ENCODE data around the gene CFAP52.
"Not testable (repeated sequence)": the region's sequence is repeated elsewhere in the genome, so short reads cannot be mapped to it uniquely, and the experiment has no call there.

The CFAP52 gene

DNA sequence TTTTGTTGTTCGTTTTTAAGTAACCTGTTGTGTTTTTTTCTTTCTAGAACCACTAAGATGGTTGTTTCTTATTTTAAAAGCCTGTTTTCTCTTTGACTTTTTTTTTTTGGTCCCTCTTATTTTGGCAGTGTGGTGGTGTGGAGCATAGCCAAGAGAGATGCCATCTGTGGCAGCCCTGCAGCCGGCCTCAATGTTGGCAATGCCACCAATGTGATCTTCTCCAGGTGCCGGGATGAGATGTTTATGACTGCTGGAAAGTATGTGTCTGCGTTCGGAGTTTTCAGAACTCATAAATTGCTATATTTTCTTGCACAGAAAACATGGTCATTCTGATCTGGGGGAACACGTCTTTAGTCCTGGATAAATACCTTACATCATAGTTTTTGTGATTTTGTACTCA lies 17.6 kb downstream of the CFAP52 start:
- Mint-ChIP-seq H3K27me3 (peaks cover 20 to 31% of the 10 kb centered on the region in 2 donors), H3K36me3 (ENCODE audit: insufficient read depth) (peaks cover 4% of the 10 kb centered on the region), H3K27ac (no peak overlapping the region), H3K9me3 (no peaks in the 10 kb centered on the region), H3K4me3 (no peak overlapping the region), H3K4me1 (ENCODE audit: low read depth in 2 of 2) (no peaks in the 10 kb centered on the region)
- ATAC-seq (replicated peaks) (no peak), DNase-seq (no peak)

DNA sequence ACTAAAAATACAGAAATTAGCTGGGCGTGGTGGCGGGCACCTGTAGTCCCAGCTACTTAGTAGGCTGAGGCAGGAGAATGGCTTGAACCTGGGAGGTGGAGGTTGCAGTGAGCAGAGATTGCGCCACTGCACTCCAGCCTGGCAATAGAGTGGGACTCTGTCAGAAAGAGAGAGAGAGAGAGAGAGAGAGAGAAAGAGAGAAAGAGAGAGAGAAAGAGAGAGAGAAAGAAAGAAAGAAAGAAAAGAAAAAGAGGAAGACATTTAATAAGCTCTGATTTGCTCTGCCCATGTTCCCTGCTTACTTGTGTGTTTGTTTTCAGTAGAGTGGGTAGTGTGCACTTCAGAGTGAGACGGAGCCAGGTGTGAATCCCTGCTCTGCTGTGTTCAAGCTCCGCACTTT lies 21.2 kb downstream of the CFAP52 start:
- not testable (repeated sequence) for DNase-seq

DNA sequence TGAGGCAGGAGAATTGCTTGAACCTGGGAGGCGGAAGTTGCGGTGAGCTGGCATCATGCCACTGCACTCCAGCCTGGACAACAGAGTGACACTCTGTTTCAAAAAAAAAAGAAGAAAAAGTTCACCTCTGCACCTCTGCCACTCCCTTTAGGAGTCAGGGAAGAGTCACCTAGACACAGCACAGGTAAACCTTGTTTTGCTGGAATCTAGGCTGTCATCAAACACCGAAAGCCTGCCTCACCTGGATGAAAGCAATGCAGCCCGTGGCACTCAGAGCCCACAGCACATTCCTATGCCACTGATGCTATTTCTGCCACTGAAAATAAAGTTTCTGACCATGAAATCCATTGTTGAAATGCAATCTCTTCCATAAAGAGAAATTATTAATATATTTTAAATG lies 22.2 kb downstream of the CFAP52 start:
- Mint-ChIP-seq H3K27ac (no peak overlapping the region), H3K4me1 (ENCODE audit: low read depth in 2 of 2) (no peaks in the 10 kb centered on the region), H3K27me3 (peaks cover 32 to 46% of the 10 kb centered on the region in 2 donors), H3K4me3 (no peak overlapping the region), H3K36me3 (ENCODE audit: insufficient read depth) (no peaks in the 10 kb centered on the region), H3K9me3 (no peaks in the 10 kb centered on the region)
- DNase-seq (no peak), ATAC-seq (replicated peaks) (no peak)

More for the DNA sequence above, 21.2 kb downstream of the CFAP52 start:
- not testable (repeated sequence) for H3K27ac Mint-ChIP-seq; H3K36me3 Mint-ChIP-seq (ENCODE audit: insufficient read depth); ATAC-seq (replicated peaks); H3K9me3 Mint-ChIP-seq; H3K4me3 Mint-ChIP-seq; H3K4me1 Mint-ChIP-seq (ENCODE audit: low read depth in 2 of 2)
- H3K27me3 Mint-ChIP-seq: peaks cover 26 to 41% of the 10 kb centered on the region in 2 donors

DNA sequence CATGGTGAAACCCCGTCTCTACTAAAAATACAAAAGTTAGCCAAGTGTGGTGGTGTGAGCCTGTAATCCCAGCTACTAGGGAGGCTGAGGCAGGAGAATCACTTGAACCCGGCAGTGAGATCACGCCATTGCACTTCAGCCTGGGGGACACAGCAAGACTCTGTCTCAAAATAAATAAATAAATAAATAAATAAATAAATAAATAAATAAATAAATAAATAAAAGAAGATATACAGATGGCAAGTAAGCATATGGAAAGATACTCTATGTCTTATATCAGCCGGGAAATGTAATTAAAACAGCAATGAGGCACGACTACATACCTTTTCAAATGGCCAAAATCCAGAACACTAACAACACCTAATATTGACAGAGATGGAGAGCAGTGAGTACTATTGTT lies 28.1 kb downstream of the CFAP52 start:
- H3K36me3 Mint-ChIP-seq (ENCODE audit: insufficient read depth); H3K4me3 Mint-ChIP-seq: not testable (repeated sequence)
- H3K27me3 Mint-ChIP-seq: peaks cover 26 to 43% of the 10 kb centered on the region in 2 donors

DNA sequence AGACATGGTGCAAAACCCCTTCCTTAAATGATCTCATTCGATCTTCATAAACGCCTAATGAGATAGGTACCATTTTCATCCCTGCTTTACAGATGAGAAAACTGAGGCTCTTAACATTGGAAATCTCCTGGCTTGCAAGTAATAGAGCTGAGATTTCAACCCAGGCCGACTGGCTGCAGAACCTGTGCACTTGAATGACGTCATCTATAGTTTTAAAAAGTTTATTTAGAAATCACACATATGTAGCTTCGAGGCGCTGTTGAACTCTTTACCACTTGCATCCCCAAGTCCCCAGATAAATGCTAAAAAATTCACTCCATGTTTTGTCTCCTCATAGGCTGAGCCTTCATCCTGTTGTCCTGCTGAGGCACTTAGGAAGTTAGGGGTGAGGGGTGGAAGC lies 30.0 kb downstream of the CFAP52 start:
- Mint-ChIP-seq H3K4me1 (ENCODE audit: low read depth in 2 of 2) (no peaks in the 10 kb centered on the region), H3K36me3 (ENCODE audit: insufficient read depth) (no peaks in the 10 kb centered on the region), H3K27me3 (peaks cover 30 to 36% of the 10 kb centered on the region in 2 donors), H3K9me3 (no peaks in the 10 kb centered on the region), H3K4me3 (no peak overlapping the region), H3K27ac (no peak overlapping the region)
- DNase-seq (no peak), ATAC-seq (replicated peaks) (no peak)

More for the DNA sequence above, 28.1 kb downstream of the CFAP52 start:
- not testable (repeated sequence) for DNase-seq; H3K4me1 Mint-ChIP-seq (ENCODE audit: low read depth in 2 of 2); H3K27ac Mint-ChIP-seq; H3K9me3 Mint-ChIP-seq; ATAC-seq (replicated peaks)

DNA sequence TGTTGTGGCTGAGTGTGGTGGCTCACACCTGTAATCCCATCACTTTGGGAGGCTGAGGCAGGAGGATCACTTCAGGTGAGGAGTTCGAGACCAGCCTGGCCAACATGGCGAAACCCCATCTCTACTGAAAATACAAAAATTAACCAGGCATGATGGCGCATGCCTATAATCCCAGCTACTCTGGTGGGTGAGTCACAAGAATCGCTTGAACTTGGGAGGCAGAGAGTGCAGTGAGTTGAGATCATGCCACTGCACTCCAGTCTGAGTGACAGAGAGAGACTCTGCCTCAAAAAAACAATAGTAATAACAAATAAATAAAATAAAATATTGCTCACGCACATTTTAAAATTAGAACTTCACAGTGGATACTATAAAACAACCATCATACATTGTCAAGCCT lies 30.6 kb downstream of the CFAP52 start:
- H3K27ac Mint-ChIP-seq; ATAC-seq (replicated peaks); H3K9me3 Mint-ChIP-seq; H3K4me1 Mint-ChIP-seq (ENCODE audit: low read depth in 2 of 2); H3K36me3 Mint-ChIP-seq (ENCODE audit: insufficient read depth); DNase-seq; H3K4me3 Mint-ChIP-seq: not testable (repeated sequence)
- H3K27me3 Mint-ChIP-seq: peaks cover 34 to 41% of the 10 kb centered on the region in 2 donors

DNA sequence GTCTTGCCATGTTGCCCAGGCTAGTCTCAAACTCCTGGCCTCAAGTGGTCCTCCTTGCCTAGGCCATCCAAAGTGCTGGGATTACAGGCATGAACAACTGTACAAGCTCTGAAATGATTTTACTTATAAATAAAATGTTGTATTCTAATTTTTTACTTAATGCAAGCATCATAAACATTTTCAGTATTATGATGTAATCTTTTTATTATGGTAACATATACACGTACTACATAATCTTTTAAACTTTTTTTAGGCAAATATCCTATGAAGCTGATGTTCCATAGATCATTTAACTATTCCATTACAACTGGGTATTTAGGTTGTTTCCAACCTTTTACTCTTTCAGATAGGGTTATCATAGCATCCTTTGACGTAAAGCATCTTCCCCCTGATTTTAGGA lies 35.1 kb downstream of the CFAP52 start:
- H3K27ac Mint-ChIP-seq: no peak overlapping the region
- H3K4me1 Mint-ChIP-seq (ENCODE audit: low read depth in 2 of 2): no peaks in the 10 kb centered on the region
- DNase-seq (no peak), ATAC-seq (replicated peaks) (no peak)
- no peaks in the 10 kb centered on the region for H3K9me3 Mint-ChIP-seq
- H3K27me3 Mint-ChIP-seq: peaks cover 26 to 31% of the 10 kb centered on the region in 2 donors
- no peaks in the 10 kb centered on the region for H3K36me3 Mint-ChIP-seq (ENCODE audit: insufficient read depth)
- H3K4me3 Mint-ChIP-seq: no peak overlapping the region

DNA sequence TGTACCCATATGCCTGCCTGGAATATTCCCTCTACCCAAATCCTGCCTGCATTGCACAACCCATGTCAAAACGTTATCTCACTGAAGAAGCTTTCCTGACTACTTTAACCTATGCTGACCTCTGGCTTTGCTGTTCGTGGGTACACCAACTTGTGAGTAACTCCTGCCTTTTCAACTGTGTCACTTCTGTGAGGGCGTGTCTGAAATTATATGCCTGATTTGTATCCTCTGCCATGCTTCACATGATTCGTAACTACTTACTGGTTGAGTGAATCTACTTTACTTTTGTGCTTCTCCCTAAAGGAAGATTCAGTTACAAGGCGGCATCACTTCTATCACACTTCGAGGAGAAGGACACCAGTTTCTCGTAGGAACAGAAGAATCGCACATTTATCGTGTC lies 35.6 kb downstream of the CFAP52 start:
- Mint-ChIP-seq H3K36me3 (ENCODE audit: insufficient read depth) (no peaks in the 10 kb centered on the region), H3K9me3 (no peaks in the 10 kb centered on the region), H3K4me3 (no peak overlapping the region), H3K27ac (no peak overlapping the region), H3K27me3 (peaks cover 26 to 31% of the 10 kb centered on the region in 2 donors), H3K4me1 (ENCODE audit: low read depth in 2 of 2) (no peaks in the 10 kb centered on the region)
- no peak for ATAC-seq (replicated peaks)
- DNase-seq: no peak

DNA sequence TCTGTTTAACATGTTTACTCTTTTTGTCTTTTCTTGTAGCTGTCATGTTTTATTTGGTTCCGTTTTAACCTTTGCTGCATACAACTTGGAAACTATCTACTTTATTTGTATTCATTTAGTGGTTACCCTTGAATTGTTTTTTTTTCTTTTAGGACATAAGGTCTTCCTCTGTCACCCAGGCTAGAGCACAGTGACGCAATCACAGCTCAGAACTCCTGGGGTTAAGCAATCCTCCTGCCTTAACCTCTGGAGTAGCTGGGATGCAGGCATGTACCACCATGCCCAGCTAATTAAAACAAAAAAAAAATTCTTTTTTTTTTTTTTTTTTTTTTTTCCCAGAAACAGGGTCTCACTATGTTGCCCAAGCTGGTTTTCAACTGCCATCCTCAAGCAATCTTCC lies 39.0 kb downstream of the CFAP52 start:
- DNase-seq (no peak), ATAC-seq (replicated peaks) (no peak)
- Mint-ChIP-seq H3K27me3 (peaks cover 14 to 31% of the 10 kb centered on the region in 2 donors), H3K9me3 (no peaks in the 10 kb centered on the region), H3K4me1 (ENCODE audit: low read depth in 2 of 2) (no peaks in the 10 kb centered on the region), H3K36me3 (ENCODE audit: insufficient read depth) (no peaks in the 10 kb centered on the region), H3K27ac (no peak overlapping the region), H3K4me3 (no peak overlapping the region)

DNA sequence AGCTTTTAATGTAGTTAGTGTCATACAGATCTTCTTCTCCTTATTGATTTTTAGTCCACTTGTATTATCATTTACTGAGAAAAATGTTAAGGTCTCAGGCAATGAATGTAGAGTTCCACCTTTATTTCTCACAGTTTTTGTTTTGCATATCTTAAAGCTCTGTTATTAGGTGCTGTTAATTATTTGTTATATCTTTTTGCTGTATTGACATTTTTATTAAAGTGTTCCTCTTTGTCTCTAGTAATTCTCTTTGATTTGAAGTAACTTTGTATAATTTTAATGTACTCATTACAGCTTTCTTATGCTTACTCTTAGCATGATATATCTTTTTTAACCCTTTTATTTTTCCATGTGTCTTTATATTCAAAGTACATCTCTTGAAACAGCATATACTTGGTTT lies 46.5 kb downstream of the CFAP52 start:
- Mint-ChIP-seq H3K36me3 (ENCODE audit: insufficient read depth) (no peaks in the 10 kb centered on the region), H3K9me3 (peaks cover 4 to 11% of the 10 kb centered on the region in 2 donors), H3K27ac (no peak overlapping the region), H3K27me3 (peaks cover 12 to 17% of the 10 kb centered on the region in 2 donors), H3K4me1 (ENCODE audit: low read depth in 2 of 2) (no peaks in the 10 kb centered on the region), H3K4me3 (no peak overlapping the region)
- no peak for DNase-seq
- ATAC-seq (replicated peaks): no peak

DNA sequence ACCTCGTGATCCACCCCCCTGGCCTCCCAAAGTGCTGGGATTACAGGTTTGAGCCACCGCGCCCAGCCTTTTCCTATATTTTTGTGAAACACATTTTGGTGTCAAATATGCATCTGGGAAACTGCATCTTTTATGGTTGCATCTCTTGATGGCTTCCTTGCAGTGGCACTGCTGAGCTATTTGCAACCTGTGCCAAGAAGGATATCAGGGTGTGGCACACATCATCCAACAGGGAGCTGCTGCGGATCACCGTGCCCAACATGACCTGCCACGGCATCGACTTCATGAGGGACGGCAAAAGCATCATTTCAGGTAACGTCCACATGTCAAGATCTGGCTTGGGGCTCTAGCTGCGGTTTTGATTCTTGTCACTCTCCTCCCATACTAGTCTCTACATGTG lies 52.1 kb downstream of the CFAP52 start:
- peaks cover 34 to 40% of the 10 kb centered on the region in 2 donors for H3K27me3 Mint-ChIP-seq
- no peaks in the 10 kb centered on the region for H3K36me3 Mint-ChIP-seq (ENCODE audit: insufficient read depth)
- H3K4me1 Mint-ChIP-seq (ENCODE audit: low read depth in 2 of 2): no peaks in the 10 kb centered on the region
- DNase-seq: no peak
- no peak overlapping the region for H3K4me3 Mint-ChIP-seq
- ATAC-seq (replicated peaks): no peak
- peaks cover 4 to 11% of the 10 kb centered on the region in 2 donors for H3K9me3 Mint-ChIP-seq
- H3K27ac Mint-ChIP-seq: no peak overlapping the region

DNA sequence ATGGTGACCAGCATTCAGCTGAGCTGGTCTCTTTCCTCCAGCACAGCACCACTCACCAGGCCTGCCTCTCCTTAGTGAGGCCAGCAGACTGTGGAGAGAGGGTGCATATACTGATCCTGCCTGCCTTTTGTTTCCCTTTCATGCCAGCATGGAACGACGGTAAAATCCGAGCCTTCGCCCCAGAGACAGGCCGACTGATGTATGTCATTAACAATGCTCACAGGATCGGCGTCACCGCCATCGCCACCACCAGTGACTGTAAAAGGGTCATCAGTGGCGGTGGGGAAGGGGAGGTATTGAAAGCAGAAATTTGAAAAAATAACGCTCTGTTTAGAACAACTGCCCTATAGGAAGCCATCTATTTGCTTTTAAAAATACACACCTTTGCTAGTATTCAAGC lies 56.3 kb downstream of the CFAP52 start:
- Mint-ChIP-seq H3K27me3 (peaks cover 43 to 46% of the 10 kb centered on the region in 2 donors), H3K4me3 (no peak overlapping the region), H3K36me3 (ENCODE audit: insufficient read depth) (no peaks in the 10 kb centered on the region), H3K27ac (no peak overlapping the region), H3K9me3 (no peaks in the 10 kb centered on the region), H3K4me1 (ENCODE audit: low read depth in 2 of 2) (no peaks in the 10 kb centered on the region)
- ATAC-seq (replicated peaks) (no peak), DNase-seq (no peak)

DNA sequence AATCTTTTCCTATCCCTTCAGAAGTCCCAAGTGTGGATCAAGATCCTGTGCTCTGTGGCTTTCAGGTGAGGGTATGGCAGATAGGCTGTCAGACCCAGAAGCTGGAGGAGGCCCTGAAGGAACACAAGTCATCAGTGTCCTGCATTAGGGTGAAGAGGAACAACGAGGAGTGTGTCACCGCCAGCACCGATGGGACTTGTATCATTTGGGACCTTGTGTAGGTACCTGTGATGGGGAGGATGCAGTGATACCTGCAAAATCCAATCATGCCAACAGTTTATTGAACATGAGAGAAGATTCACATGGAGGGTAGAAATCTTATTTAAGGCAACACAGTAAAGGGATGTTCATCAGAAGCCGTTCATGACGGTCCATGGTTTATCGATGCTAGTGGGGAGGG lies 58.9 kb downstream of the CFAP52 start:
- ATAC-seq (replicated peaks): no peak
- no peak overlapping the region for H3K27ac Mint-ChIP-seq
- H3K4me1 Mint-ChIP-seq (ENCODE audit: low read depth in 2 of 2): no peaks in the 10 kb centered on the region
- H3K27me3 Mint-ChIP-seq: peaks cover 46 to 51% of the 10 kb centered on the region in 2 donors
- H3K9me3 Mint-ChIP-seq: no peaks in the 10 kb centered on the region
- H3K4me3 Mint-ChIP-seq: no peak overlapping the region
- DNase-seq: no peak
- no peaks in the 10 kb centered on the region for H3K36me3 Mint-ChIP-seq (ENCODE audit: insufficient read depth)

DNA sequence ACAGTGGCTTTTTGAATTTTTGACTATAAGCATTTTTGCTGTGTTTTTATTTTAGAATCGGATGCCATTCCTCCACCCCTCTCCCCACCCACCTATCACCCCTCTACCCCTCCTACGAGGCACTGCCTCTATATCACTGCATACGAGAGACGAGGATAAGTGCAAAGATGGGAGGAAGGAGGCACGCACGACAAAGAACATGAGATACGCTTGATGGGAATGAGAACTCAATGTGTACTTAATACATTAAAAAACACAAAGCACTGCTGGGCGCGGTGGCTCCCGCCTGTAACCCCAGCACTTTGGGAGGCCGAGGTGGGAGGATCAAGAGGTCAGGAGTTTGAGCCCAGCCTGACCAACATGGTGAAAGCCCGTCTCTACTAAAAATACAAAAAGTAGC lies 60.1 kb downstream of the CFAP52 start:
- H3K9me3 Mint-ChIP-seq: no peaks in the 10 kb centered on the region

DNA sequence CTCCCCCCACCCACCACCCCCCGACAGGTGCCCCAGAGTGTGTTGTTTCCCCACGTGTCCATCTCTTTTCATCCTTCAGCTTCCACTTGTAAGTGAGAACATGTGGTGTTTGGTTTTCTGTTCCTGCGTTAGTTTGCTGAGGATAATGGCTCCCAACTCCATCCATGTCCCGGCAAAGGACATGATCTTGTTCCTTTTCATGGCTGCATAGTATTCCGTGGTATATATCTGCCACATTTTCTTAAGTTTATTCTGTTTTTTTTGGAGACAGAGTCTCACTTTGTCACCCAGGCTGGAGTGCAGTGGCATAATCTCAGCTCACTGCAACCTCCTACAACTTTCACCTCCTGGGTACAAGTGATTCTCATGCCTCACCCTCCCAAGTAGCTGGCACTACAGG lies 63.9 kb downstream of the CFAP52 start:
- not testable (repeated sequence) for DNase-seq; H3K4me3 Mint-ChIP-seq; H3K4me1 Mint-ChIP-seq (ENCODE audit: low read depth in 2 of 2); H3K27ac Mint-ChIP-seq; ATAC-seq (replicated peaks); H3K36me3 Mint-ChIP-seq (ENCODE audit: insufficient read depth); H3K9me3 Mint-ChIP-seq
- peaks cover 32 to 45% of the 10 kb centered on the region in 2 donors for H3K27me3 Mint-ChIP-seq

More for the DNA sequence above, 60.1 kb downstream of the CFAP52 start:
- no peak for ATAC-seq (replicated peaks)
- H3K36me3 Mint-ChIP-seq (ENCODE audit: insufficient read depth): no peaks in the 10 kb centered on the region
- no peaks in the 10 kb centered on the region for H3K4me1 Mint-ChIP-seq (ENCODE audit: low read depth in 2 of 2)
- DNase-seq: no peak
- no peak overlapping the region for H3K4me3 Mint-ChIP-seq
- H3K27me3 Mint-ChIP-seq: peaks cover 39 to 41% of the 10 kb centered on the region in 2 donors
- H3K27ac Mint-ChIP-seq: no peak overlapping the region

Measured in effector memory CD8-positive, alpha-beta T cell (primary cell).